ENCODE measurements around the gene KCTD1.

Gene KCTD1

GRCh38 chr18:26547646-26548414 lies 523 bp downstream of the KCTD1 start:
- FAIRE-seq: no peak

- FAIRE-seq: no peak
These were observed 1.3 kb downstream of the KCTD1 start for GRCh38 chr18:26546875-26547645.

DNA sequence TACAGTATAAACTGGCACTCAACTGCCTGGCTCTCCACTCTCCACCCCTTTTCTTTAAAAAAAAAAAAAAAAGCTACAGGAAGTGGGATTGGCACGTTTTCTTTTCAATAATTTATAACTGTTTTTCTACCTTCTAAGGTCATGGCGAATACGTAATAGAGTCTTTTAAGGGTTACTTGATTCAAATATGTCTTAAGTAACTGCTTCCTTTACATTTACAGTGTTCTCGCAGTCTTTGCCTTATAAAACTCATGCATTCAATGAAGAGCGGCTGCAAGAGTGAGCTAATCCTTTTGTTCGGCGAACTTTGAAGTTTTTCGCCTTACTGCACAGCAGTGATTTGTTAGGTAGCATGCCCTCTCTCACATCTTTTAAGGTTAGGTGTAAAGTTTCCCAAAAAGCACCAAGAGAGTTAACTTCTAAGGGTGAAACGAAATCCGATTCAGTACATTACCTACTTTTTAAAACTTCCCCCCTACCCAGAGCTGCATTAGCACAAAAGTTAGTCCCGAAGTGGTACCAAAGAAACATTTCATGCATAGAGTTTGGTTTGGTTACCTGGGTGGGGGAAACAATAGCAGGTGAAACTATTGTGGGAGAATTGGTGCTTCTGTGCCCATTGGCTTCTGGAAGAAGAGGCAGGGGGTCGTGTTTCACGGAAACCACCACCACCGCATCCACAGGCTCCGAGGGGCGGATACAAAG lies 2.0 kb downstream of the KCTD1 start:
- FAIRE-seq: no peak

DNA sequence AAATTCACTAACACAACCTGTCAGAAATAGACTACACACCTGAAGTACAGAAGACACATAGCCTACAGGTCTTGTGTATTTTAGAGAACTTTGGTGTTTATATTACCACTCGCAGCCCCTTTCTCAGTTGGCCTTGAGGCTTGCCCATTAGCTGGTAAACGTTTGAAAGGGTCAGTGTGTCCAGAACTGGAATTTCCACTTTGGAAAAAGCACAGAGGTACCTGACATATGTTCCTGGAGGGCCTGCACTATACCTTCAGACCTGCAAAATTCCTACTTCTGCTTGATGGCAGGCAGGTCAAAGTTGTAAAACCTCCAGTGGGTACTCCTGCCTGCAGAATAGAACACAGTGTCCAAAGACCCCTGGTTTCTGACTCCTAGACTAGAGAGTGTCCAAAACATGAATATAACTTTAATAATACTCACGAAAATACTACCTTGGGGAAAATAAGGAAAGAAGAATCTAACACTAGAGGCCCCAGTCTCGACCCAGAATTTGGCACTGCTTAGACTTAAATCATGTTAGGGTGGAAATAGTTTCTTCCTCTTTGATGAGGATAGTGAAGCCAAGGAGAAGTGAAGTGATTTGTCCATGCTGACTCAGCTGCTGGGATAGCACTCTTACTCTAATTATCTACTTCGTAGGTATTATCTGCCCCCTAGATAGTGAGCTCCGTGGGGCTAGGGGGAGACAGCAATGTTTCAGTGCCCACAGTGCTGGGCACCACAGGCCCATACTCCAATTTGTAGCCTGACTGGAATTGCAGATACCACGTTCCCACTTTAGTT lies 2.8 kb downstream of the KCTD1 start:
- FAIRE-seq: no peak

GRCh38 chr18:26544451-26544850 lies 3.9 kb downstream of the KCTD1 start:
- FAIRE-seq: no peak

DNA sequence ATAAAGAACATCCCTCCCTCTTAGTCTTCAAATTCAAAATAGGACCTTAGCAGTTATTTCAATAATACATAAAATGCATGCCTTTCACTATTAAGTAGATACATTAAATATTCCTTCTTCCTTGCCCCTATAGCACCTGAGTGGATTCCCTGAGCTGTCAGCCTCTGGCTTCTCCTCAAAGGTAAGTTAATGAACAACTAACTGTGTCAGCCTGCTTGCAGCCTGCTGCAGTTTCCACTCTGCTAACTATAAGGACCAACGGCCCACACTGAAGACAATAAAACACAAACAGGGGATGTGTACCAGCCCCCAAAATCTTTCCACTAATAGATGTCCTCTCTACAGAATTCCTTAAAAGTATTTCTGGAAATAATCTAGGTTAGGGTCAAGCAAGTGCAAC lies 5.0 kb downstream of the KCTD1 start:
- no peak for FAIRE-seq

DNA sequence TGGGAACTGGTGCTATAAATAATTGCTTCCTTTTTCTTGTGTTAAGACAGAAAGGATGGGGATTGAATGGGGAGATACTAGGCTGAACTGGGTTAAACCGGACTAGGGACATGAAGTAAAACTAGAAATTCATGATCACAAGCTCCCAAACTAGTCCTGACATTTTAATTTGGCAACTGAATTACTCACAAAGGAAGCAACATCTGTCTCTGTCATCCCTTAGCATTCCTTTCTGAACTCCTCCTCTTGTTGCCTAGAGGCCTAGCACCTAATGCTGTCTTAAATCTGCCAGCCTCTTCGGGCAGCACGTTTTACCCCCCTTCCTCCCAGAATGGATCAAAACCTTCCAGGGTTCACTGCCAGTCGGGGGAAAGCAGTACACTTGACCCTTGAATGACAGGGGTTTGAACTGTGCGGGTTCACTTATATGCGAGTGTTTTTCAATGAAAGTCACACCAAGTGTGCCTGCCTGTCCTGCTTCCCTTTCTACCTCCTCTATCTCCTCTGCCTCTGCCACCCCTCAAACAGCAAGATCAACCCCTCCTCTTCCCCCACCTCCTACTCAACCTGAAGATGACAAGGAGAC lies 8.2 kb downstream of the KCTD1 start:
- FAIRE-seq: no peak

GRCh38 chr18:26538524-26538923 lies 9.8 kb downstream of the KCTD1 start:
- FAIRE-seq: no peak

DNA sequence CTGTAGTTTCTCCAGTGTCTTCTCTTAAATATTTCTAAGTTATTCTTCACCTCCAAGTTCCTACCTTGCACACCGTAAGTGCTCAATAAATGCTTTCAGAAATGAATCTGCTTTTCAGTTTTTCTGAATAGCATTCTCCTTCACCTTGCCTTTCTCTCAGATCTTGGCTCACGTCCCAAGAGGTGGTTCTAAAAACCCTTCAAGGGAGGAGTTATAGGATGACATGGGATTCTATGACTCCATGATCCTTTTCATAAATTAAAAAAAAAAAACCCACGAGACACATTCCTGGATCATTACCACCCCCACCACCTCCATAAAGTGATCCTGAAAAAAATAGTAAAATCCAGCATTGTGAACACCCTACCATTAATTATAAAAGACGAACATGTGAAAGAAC lies 11.7 kb downstream of the KCTD1 start:
- FAIRE-seq: no peak

DNA sequence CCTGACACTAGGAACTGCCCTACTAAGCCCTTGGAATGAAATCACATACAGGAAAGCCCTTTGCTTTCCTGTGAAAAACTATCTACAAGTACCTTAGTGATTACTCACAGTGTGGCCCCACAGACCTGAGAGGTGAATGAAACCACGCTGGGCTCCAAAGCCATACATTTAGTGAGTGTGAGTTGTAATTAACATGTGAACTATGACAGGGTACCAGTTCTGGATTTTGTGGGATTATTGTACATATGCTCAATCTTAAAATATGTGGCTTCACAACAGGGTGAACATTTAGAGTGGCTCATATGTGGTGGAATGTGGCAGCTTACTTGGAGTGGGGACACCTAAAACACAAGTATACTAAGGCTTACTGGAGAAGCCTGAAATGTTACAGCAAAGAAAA lies 12.3 kb downstream of the KCTD1 start:
- no peak for FAIRE-seq

DNA sequence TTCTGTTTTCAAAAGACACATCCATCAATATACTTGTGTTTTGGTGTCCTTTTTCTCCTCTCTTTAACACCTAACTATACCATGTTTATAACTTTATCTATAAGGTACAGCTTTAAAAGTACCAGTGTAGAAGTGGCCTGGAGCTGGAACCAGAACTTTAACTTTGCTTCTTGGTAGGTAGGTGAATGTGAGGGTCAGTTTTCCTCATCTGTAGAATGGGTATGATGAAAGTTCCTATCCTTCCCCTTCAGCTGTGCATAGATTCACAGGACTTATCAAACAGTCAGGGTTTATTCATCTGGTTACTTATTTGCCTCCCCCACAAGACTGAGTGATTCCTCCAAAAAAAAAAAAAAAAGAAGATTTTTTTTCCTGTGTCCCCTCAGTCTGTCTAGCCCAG lies 12.7 kb downstream of the KCTD1 start:
- no peak for FAIRE-seq

DNA sequence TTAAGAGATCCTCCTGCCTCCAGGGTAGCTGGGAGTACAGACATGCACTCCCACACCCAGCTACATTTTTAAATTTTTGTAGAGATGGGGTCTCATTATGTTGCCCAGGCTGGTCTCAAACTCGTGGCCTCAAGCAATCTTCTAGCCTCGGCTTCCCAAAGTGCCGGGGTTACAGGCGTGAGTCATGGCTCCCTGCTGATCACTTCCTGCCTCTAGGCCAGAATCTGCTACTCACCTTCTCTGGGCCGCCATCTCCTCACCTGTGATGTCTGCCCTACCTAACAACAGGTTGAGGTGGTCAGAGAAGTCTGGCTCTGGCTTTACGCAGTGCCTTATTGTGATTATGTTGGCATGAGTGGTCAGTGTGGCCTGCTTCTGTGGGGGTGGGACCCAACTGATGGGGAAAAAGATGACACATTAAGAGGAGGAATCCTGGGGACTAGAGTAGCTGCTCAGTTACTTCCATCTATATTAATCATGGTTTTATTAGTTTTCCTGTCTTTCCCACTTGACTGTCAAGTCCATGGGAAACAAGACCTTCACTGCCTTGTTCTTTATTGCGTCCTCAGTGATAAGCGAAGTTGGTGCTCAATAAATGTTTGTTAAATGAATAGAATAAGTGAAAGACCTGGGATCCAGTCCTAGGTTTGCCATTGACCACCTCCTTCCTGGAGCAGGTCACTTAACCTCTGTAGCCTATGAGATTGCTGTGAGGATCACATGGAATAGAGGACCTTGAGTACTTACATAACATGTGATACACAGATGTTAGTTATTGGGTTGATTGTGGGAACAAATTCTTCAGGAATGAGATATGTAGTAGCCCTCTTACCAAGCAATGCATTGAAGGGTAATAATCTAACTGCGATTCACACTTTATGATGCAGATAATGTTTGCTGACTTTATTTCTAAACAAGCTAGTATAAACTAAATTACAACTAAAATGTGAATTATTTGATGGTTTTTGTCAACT lies 15.7 kb downstream of the KCTD1 start:
- FAIRE-seq: no peak

DNA sequence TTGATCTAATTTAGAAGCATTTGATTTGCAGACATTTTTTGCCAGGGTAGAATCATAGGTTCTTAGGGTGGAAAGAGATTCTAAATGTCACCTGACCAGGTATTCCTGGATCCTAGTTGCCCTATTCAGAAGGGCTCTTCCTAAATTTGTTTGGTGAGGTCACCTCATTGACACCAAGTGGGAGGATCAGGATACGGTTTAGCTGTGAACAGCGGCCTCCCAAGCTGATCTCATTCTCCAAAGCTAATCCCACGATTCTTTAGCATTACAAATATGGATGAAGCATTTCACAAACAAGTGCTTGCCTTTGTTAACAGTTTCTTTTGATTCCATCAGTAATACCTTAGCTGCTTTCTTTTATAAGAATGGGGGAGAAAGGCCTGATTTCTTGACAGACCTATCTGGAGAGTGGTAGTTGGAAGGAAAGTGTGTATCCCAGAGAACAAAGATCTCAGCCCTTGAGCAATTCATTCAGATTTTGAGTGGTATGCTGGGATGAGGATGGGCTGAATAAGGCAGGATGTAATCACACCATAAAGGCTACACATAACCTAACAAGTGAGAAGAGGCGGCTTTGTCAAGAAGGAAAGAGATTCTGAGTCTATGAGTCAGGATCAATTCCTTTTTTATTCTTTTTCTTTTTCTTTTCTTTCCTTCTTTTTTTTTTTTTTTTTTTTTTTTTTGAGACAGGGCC lies 16.6 kb downstream of the KCTD1 start:
- FAIRE-seq: no peak

- FAIRE-seq: no peak
These were observed 21.5 kb downstream of the KCTD1 start for GRCh38 chr18:26526966-26527234.

DNA sequence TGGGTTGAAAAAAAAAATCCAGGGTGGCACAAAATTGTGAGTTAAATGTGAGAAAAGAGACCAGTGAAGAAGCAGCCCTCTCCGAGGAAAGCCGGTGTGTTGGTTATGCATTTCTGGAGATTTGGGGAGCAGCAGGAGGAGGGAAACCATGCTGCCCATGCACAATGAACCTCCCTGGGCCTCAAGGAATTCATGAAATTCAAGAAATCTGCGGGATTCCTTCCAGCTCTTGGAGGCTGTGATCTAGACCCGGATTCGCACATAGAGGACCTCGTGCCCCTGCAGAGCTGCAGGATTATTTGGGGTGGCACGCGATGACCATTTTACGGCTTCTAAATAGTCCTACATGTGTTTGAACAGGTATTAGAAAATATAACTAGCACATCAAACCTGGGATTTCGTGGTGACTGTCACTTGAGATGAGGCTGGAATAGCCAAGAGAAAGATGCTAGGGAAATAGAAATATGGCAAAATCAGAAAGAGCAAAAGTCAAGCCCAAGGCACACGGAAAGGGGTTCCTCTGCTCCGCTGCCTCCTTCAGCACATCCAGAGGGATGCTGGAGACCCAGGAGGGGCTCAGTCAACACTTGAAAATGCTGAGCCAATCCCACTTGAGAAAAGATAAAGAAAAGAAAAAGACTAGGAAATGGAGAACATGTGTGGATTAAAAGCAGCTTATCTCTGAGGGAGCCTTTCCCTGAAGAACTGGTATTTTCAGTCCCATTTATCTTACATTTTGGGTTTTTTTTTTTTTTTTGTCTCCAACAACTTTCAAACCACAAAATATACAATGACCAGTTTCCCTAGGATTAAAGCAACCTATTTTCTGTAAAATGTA lies 22.0 kb downstream of the KCTD1 start:
- FAIRE-seq: no peak

DNA sequence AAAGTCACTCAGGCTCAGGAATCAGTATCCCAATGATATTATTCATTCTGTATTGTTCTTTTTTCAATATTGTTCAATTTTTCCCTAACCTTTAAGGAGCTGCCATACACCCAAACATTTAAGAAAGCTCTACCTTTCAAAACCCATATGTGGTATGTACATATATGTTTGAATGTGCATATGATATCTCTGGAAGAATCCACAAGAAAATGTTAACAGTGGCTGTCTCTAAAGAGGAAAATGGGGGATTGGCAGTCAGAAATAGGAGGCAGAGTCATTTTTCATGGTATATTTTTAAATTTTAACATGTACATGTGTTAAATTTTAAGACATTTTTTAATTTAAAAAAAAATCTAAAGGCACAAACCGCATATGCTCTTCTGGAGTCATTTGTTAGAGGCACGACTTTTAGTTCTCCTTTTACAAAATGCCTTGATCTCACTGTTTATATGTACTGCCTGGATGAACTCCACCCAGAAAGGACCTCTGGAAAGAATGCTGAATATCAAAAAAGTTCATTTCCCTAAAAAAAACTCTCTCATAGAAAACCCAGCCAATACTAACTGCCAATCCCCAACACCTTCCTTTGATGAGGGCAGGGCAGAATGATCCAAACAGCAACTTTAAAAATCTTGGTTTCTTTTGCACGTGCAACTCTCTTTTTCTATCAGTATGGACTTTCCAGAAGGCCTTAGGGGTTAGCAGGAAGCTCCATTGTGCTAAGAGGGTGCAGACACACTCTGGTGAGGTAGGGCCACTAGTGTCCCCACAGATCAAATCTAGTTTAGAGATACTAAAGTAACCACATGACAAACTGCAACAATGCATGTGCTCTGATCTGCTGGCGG lies 23.6 kb downstream of the KCTD1 start:
- FAIRE-seq: no peak

- no peak for FAIRE-seq
These were observed 24.4 kb downstream of the KCTD1 start for GRCh38 chr18:26524002-26524401.

DNA sequence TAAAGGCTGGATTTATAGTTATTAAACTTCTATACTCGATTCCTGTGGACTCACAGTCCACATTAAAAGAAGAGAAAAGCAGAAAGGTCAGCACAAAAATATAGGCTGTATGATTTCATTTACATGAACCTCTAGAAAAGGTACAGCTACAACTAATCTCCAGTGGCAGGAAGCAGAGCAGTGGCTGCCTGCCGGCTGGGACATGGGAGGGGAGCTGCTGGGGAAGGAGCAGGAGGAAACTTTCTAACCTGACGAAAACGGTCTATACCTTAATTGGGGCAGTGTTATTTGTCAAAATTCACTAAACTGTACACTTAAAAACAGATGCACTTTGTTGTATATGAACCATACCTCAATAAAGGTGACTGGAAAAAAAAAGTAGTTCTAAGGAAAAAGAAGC lies 26.7 kb downstream of the KCTD1 start:
- no peak for FAIRE-seq

GRCh38 chr18:26520974-26521373 lies 27.4 kb downstream of the KCTD1 start:
- no peak for FAIRE-seq
